DMS 273 treated with DMSO at 0.1 percent for 48 hours (cell line): ENCODE results near the gene IGFLR1.
"Not testable (repeated sequence)": the region's sequence is repeated elsewhere in the genome, so short reads cannot be mapped to it uniquely, and the experiment has no call there.

Experiments
- DNase-seq: peaks from one replicate; lab custom pipeline; 2025; lab: John Stamatoyannopoulos, UW

The IGFLR1 gene

DNA sequence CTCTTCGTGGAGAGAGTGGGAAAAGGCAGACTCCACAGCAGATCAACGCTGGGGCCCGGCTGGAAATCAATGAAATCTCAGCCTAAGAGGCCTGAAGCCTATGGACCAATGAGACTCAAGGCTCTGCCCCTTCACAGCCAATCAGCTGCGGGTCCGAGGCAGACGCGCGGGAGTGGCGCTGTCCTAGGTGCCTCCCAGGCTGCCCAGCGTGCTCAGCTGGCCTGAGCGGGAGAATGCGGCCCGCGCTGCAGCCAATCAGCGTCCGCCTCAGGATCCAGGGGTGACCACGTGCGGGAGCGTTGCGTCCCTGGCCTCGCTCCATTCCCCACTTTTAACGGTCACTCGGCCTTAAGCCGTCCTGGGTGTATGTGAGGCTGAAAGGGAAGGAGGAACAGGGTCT is 38.0 kb downstream of the IGFLR1 start, which contains the start of gene ZBTB32:
ZBTB32 (plus strand) TSS at position 341 of the 400 bp plus-strand sequence. CDS start 10,069 bp downstream, outside the sequence.
- DNase-seq = no peak

DNA sequence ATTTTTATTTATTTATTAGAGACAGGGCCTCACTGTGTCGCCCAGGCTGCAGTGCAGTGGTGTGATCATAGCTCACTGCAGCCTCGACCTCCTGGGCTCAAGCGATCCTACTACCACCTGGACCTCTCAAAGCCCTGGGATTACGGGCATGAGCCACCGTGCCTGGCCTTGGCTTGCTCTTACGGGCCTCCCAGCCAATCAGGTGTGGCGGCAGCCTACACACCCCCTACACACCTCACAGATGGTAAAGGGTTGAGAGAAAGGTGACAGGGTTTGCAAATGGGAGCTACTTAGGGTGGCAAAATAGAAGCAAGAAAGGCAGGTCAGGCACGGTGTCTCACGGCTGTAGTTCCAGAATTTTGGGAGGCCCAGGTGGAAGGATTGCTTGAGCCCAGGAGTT is 38.9 kb downstream of the IGFLR1 start:
- DNase-seq = no peak

- DNase-seq = peak; percentile 97
Observed at GRCh38 chr19:35702223-35703012, 39.8 kb downstream of the IGFLR1 start.

DNA sequence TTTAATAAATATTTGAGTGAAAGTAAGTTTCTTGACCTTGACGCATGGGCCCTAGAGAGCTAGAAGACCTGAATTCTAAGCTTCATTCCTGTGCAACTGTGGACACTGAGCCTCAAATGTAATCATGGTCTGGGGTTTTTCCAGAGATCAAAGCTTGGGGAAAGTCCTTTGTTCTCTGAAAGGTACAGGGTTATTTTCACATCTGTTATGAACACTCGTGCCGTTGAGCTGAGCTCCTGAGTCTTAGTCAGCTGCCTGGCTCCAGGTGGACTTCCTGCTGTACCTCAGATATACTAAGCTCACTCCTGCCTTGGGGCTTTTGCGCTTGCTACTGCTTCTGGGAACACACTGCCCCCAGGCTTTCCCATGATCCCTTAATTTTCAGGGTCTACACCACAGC is 45.4 kb downstream of the IGFLR1 start:
- no peak for DNase-seq

GRCh38 chr19:35695895-35696422 is 46.3 kb downstream of the IGFLR1 start:
- DNase-seq = no peak

DNA sequence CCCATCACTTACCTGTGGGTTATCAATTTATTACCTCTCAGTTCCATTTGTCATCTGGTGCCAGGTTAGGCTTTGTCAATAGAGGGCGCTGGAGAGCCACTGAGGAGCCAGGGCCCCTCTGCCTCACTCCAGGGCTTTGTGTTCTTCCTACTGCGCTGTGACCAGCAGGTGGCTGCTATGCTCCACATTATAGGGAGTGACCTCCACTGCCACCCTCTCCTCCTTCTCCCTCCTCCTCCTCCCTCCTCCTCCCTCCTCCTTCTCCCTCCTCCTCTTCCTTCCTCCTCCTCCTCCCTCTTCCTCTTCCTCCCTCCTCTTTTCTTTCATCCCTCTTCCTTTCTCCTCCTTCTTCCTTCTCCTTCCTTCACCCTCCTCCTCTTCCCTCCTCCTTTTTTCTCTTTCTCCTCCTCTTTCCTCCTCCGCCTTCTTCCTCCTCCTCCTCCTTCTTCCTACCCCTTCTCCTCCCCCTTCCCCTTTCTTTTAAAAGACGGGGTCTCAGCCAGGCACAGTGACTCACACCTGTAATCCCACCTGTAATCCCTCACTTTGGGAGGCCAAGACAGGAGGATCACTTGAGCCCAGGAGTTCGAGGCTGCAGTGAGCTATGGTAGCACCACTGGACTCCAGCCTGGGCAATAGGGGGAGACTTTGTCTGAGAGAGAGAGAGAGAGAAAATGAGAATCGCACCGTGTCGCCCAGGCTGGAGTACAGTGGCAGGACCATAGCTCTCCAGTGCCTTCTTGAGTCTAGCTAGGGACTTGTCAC is 48.2 kb downstream of the IGFLR1 start:
- peak; percentile 53 for DNase-seq

- DNase-seq = no peak
Observed at GRCh38 chr19:35693422-35693821, 48.8 kb downstream of the IGFLR1 start.

DNA sequence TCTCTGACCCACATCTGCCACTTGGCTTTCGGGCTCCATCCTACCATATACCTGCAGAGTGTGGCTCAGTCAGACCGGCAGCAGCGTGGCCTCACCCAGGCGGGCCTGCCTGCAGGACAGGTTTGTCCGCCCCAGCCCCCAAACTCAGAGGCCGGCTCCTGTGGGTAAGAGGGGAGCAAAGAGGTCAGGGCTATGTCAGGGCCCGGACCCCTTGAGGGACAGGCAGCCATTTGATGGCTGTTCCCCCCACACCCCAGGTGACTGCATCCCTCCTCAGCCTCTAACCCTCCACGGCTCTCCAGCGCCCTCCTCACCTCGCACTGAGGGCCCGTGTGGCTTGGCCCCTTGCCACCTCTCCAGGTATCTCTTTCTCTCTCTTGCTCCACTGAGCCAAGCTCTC is 50.2 kb downstream of the IGFLR1 start:
- DNase-seq = no peak

GRCh38 chr19:35691106-35691505 is 51.1 kb downstream of the IGFLR1 start:
- not testable (repeated sequence) for DNase-seq

DNA sequence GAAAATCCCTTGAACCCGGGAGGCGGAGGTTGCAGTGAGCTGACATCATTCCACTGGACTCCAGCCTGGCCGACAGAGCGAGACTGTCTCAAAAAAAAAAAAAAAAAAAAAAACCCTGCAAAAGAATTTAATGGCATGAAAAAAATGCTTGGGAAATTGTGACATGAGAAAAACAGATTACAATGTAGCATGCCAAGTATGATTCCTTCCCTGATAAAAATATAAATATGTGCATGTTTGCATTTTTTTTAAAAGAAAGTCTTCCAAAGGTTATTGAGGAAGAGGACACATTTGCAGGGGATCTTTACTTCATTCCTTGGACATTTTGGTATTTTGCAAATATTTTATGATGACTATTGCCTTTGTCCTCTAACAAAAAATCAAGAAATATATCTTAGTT is 52.4 kb downstream of the IGFLR1 start:
- no peak for DNase-seq
